A549 (cell line): ENCODE data around the gene NKAIN2. TPM values are rescaled to one million over a fixed set of nuclear protein-coding genes. Genes with fewer than 3 reads are reported as not detected.

Experiments used
- ATAC-seq, 2 experiments: fragments of 200-7000 bp in 1 of 2; fragments of >200 bp in 1 of 2; cut with Nextera tagmentation in 1 of 2; cut with Tn5 transposase in 1 of 2; 3 replicates each; pipeline versions ENCODE4 v1.8.0 to v1.9.1; 2018 to 2020; ENCODE audit warnings: mild to moderate bottlenecking in 1 of 2, moderate library complexity in 1 of 2
- CTCF ChIA-PET: fragments of 300-600 bp; sonication (Branson Sonifier 250); formaldehyde crosslinking; extraction: SDS; loops from one replicate; lab custom pipeline; 2021; ENCODE audit warnings: antibody characterized with exemption, inconsistent platforms; lab: Yijun Ruan, JAX
- POLR2A ChIA-PET: fragments of 350-600 bp; formaldehyde crosslinking; extraction: SDS; loops from one replicate; lab custom pipeline; 2021; ENCODE audit warnings: antibody characterized with exemption, inconsistent platforms; lab: Yijun Ruan, JAX
- DNase-seq, 2 experiments: peaks; one replicate each; pipeline versions ENCODE4 v3.0.0 to v3.0.0-alpha.2; 2011 to 2016; ENCODE audit warnings: low read depth in 1 of 2, low spot score in 1 of 2
- FAIRE-seq: peaks from 2 replicates; lab custom pipeline; 2011; peaks lifted over from hg19 to GRCh38; lab: Jason Lieb, UNC
- H3K27ac ChIP-seq, 2 experiments: fragments of >200 bp; sonication (Bioruptor Twin); formaldehyde crosslinking; 3 replicates each; pipeline ENCODE4 v1.5.1; 2016 to 2017
- H3K4me1 ChIP-seq: fragments of >200 bp; sonication (Bioruptor Twin); formaldehyde crosslinking; 3 replicates; pipeline ENCODE4 v1.6.1; 2016
- H3K4me2 ChIP-seq: fragments of >200 bp; sonication (Bioruptor Twin); formaldehyde crosslinking; 3 replicates; pipeline ENCODE4 v1.6.1; 2016
- H3K4me3 ChIP-seq: fragments of >200 bp; sonication (Bioruptor Twin); formaldehyde crosslinking; 3 replicates; pipeline ENCODE4 v1.5.1; 2016
- H3K9me3 ChIP-seq: fragments of >200 bp; sonication (Bioruptor Twin); formaldehyde crosslinking; 3 replicates; pipeline ENCODE4 v1.6.1; 2016
- CBX8 ChIP-seq: fragments of 200-600 bp; sonication (generic); IDR thresholded peaks from 2 replicates; pipeline ENCODE4 v1.6.1; 2016
- CEBPB ChIP-seq, 2 experiments: fragments of >200 bp in 1 of 2; sonication (Bioruptor Twin) in 1 of 2; formaldehyde crosslinking in 1 of 2; IDR thresholded peaks; 2 replicates each; pipeline ENCODE4 v1.6.1; 2012 to 2016
- CHD2 ChIP-seq: fragments of 150-350 bp; IDR thresholded peaks from 2 replicates; pipeline ENCODE4 v1.6.1; 2014; ENCODE audit warnings: low read length; ENCODE audit not compliant: partially characterized antibody
- E2F6 ChIP-seq: IDR thresholded peaks from 2 replicates; pipeline ENCODE4 v1.6.1; 2012; ENCODE audit warnings: low read depth, borderline replicate concordance
- ESRRA ChIP-seq: fragments of 150-350 bp; IDR thresholded peaks from 2 replicates; pipeline ENCODE4 v1.6.1; 2014; ENCODE audit warnings: mild to moderate bottlenecking, low read length, borderline replicate concordance
- FOSL2 ChIP-seq, 2 experiments: fragments of 450-650 bp in 1 of 2; fragments of >200 bp in 1 of 2; sonication (Bioruptor Twin) in 1 of 2; formaldehyde crosslinking; IDR thresholded peaks; 2 replicates each; pipeline versions ENCODE4 v1.5.0 to v1.6.1; 2016 to 2020; ENCODE audit warnings: mild to moderate bottlenecking in 1 of 2, moderate library complexity in 1 of 2
- FOXS1 ChIP-seq: fragments of 250-450 bp; sonication (Bioruptor Pico); IDR thresholded peaks from 2 replicates; pipeline ENCODE4 v1.5.0; 2020; ENCODE audit warnings: mild to moderate bottlenecking, moderate library complexity
- GATA3 ChIP-seq: IDR thresholded peaks from 2 replicates; pipeline ENCODE4 v1.6.1; 2012; ENCODE audit warnings: borderline replicate concordance
- MAFK ChIP-seq: fragments of 450-650 bp; IDR thresholded peaks from 2 replicates; pipeline ENCODE4 v1.6.1; 2014; ENCODE audit not compliant: partially characterized antibody
- MYC ChIP-seq: IDR thresholded peaks from 2 replicates; pipeline ENCODE4 v1.6.1; 2012; ENCODE audit warnings: mild to moderate bottlenecking, inconsistent platforms, low read length, improper control_type of control experiment, borderline replicate concordance
- PBX3 ChIP-seq: IDR thresholded peaks from 2 replicates; pipeline ENCODE4 v1.6.1; 2012
- POLR2AphosphoS2 ChIP-seq: conservative IDR thresholded peaks from 2 replicates; pipeline ENCODE4 v1.6.1; 2012; ENCODE audit warnings: low read length, improper control_type of control experiment, inconsistent platforms
- RCOR1 ChIP-seq: fragments of 150-350 bp; IDR thresholded peaks from 2 replicates; pipeline ENCODE4 v1.6.1; 2014; ENCODE audit warnings: antibody characterized with exemption, low read length, low read depth
- RFX5 ChIP-seq: fragments of 450-650 bp; IDR thresholded peaks from 2 replicates; pipeline ENCODE4 v1.7.1; 2014; ENCODE audit warnings: antibody characterized with exemption, mild to moderate bottlenecking, moderate library complexity
- ZSCAN20 ChIP-seq: fragments of 250-450 bp; sonication (Bioruptor Pico); IDR thresholded peaks from 2 replicates; pipeline ENCODE4 v1.8.0; 2022; ENCODE audit warnings: mild to moderate bottlenecking, moderate library complexity
- WGBS: methylation state at CpG from one replicate; pipeline ENCODE4 v1.1.6; 2017; ENCODE audit errors: missing lambda C conversion rate; 5-methylcytosine and 5-hydroxymethylcytosine counted together
- polyA plus RNA-seq, 4 experiments: library from polyadenylated mRNA; depleted of rRNA in 3 of 4; stranded (reverse); fragments of >200 nt; fragmentation: RNase III in 1 of 4; extraction: RNeasy Plus Mini Kit Qiagen cat#74134 plus additional on column Dnase treatment in 1 of 4; gene quantifications; 2 replicates in 3 of 4; 3 replicates in 1 of 4; pipeline ENCODE4 v1.2.3, GENCODE V29; 2011 to 2017
- TF ChIP-seq, protein P1 (sequence below): fragments of 150-350 bp; IDR thresholded peaks from 2 replicates; pipeline ENCODE4 v1.6.1; 2014; ENCODE audit warnings: low read depth, mild to moderate bottlenecking, low read length
- TF ChIP-seq, protein P2 (sequence below): fragments of 250-450 bp; sonication (Bioruptor Pico); IDR thresholded peaks from 2 replicates; pipeline ENCODE4 v1.5.0; 2021; ENCODE audit warnings: mild to moderate bottlenecking, moderate library complexity, borderline replicate concordance
- TF ChIP-seq, protein P3 (sequence below): fragments of 200-600 bp; sonication (generic); IDR thresholded peaks from 2 replicates; pipeline ENCODE4 v1.6.1; 2016; ENCODE audit warnings: antibody characterized with exemption, mild to moderate bottlenecking, moderate library complexity

The NKAIN2 gene
- polyA plus RNA-seq, 2 of the 4 experiments (the other 2 are of a cell fraction), result not detected

- DNase-seq, result no peak
- no peaks in the 10 kb centered on the region for H3K9me3 ChIP-seq
- H3K4me3 ChIP-seq, result no peak overlapping the region
- no peak for FAIRE-seq
- WGBS, result 16% methylated on average over 6 of the region's 6 CpGs
- ChIA-PET CTCF (no interaction called here), POLR2A (no interaction called here)
- ATAC-seq, result no peak
- TF ChIP-seq FOSL2 (IDR thresholded peaks at IDR 0.05), result no peak
- no peak for TF ChIP-seq FOSL2 (CRISPR knock-in tag; IDR thresholded peaks at IDR 0.05)
- no peak for TF ChIP-seq RFX5
- no peak for TF ChIP-seq MAFK
- no peak for TF ChIP-seq RCOR1
- no peak for TF ChIP-seq ESRRA
- TF ChIP-seq E2F6, result no peak
- H3K4me1 ChIP-seq, result no peaks in the 10 kb centered on the region
- H3K27ac ChIP-seq, result no peak overlapping the region
- H3K4me2 ChIP-seq, result no peak overlapping the region
Observed at GRCh38 chr6:123895806-123896205, 92.1 kb downstream of the NKAIN2 start.

- TF ChIP-seq, protein P1, sequence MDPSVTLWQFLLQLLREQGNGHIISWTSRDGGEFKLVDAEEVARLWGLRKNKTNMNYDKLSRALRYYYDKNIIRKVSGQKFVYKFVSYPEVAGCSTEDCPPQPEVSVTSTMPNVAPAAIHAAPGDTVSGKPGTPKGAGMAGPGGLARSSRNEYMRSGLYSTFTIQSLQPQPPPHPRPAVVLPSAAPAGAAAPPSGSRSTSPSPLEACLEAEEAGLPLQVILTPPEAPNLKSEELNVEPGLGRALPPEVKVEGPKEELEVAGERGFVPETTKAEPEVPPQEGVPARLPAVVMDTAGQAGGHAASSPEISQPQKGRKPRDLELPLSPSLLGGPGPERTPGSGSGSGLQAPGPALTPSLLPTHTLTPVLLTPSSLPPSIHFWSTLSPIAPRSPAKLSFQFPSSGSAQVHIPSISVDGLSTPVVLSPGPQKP, result no peak
- no peak for TF ChIP-seq ZSCAN20 (CRISPR knock-in tag)
- no peak for TF ChIP-seq CHD2
- TF ChIP-seq PBX3, result no peak
- TF ChIP-seq RCOR1, result no peak
- TF ChIP-seq, protein P2, sequence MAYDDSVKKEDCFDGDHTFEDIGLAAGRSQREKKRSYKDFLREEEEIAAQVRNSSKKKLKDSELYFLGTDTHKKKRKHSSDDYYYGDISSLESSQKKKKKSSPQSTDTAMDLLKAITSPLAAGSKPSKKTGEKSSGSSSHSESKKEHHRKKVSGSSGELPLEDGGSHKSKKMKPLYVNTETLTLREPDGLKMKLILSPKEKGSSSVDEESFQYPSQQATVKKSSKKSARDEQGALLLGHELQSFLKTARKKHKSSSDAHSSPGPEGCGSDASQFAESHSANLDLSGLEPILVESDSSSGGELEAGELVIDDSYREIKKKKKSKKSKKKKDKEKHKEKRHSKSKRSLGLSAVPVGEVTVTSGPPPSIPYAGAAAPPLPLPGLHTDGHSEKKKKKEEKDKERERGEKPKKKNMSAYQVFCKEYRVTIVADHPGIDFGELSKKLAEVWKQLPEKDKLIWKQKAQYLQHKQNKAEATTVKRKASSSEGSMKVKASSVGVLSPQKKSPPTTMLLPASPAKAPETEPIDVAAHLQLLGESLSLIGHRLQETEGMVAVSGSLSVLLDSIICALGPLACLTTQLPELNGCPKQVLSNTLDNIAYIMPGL (CRISPR knock-in tag), result no peak
- no peak for TF ChIP-seq FOXS1 (CRISPR knock-in tag)
- no peak for TF ChIP-seq MAFK
- TF ChIP-seq, protein P3, sequence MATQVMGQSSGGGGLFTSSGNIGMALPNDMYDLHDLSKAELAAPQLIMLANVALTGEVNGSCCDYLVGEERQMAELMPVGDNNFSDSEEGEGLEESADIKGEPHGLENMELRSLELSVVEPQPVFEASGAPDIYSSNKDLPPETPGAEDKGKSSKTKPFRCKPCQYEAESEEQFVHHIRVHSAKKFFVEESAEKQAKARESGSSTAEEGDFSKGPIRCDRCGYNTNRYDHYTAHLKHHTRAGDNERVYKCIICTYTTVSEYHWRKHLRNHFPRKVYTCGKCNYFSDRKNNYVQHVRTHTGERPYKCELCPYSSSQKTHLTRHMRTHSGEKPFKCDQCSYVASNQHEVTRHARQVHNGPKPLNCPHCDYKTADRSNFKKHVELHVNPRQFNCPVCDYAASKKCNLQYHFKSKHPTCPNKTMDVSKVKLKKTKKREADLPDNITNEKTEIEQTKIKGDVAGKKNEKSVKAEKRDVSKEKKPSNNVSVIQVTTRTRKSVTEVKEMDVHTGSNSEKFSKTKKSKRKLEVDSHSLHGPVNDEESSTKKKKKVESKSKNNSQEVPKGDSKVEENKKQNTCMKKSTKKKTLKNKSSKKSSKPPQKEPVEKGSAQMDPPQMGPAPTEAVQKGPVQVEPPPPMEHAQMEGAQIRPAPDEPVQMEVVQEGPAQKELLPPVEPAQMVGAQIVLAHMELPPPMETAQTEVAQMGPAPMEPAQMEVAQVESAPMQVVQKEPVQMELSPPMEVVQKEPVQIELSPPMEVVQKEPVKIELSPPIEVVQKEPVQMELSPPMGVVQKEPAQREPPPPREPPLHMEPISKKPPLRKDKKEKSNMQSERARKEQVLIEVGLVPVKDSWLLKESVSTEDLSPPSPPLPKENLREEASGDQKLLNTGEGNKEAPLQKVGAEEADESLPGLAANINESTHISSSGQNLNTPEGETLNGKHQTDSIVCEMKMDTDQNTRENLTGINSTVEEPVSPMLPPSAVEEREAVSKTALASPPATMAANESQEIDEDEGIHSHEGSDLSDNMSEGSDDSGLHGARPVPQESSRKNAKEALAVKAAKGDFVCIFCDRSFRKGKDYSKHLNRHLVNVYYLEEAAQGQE, result no peak
- TF ChIP-seq CBX8, result no peak
- no peak for TF ChIP-seq MYC
- TF ChIP-seq CEBPB (IDR thresholded peaks at IDR 0.05), result no peak
- no peak for TF ChIP-seq POLR2AphosphoS2
- no peak for TF ChIP-seq GATA3
- no peak overlapping the region for H3K27ac ChIP-seq
- no peak overlapping the region for H3K4me3 ChIP-seq
- ChIA-PET POLR2A (no interaction called here), CTCF (no interaction called here)
- DNase-seq, result no peak
- no peak overlapping the region for H3K4me2 ChIP-seq
- FAIRE-seq, result no peak
- no peak for ATAC-seq
- no peaks in the 10 kb centered on the region for H3K9me3 ChIP-seq
- H3K4me1 ChIP-seq, result no peaks in the 10 kb centered on the region
Observed at GRCh38 chr6:123896869-123897268, 93.2 kb downstream of the NKAIN2 start.
